Neuronal stem cell (in vitro differentiated cells): Measurements from ENCODE around the gene CDK14.
A peak's percentile ranks its signal among the peaks of the same experiment; 100 is the strongest.

Experiments
- DNase-seq: peaks from one replicate; pipeline ENCODE4 v3.0.0-alpha.2; 2013; ENCODE audit warnings: low spot score
- H2AFZ ChIP-seq: one replicate; pipeline ENCODE4 v1.6.1; 2013; ENCODE audit warnings: mild to moderate bottlenecking, low read length, inconsistent platforms
- H2AK5ac ChIP-seq: 2 replicates; pipeline ENCODE4 v1.6.1; 2013; ENCODE audit warnings: low read depth, mild to moderate bottlenecking, inconsistent platforms, low read length, moderate library complexity, mixed read lengths
- H2BK120ac ChIP-seq: 2 replicates; pipeline ENCODE4 v1.6.1; 2013; ENCODE audit warnings: low read depth, mild to moderate bottlenecking, inconsistent platforms, low read length, moderate library complexity, mixed read lengths
- H2BK12ac ChIP-seq: one replicate; pipeline ENCODE4 v1.6.1; 2013; ENCODE audit warnings: low read length, inconsistent platforms
- H2BK15ac ChIP-seq: 2 replicates; pipeline ENCODE4 v1.6.1; 2013; ENCODE audit warnings: mild to moderate bottlenecking, low read length, inconsistent platforms, mixed read lengths
- H2BK5ac ChIP-seq: one replicate; pipeline ENCODE4 v1.6.1; 2013; ENCODE audit warnings: inconsistent platforms, mild to moderate bottlenecking, low read length, moderate library complexity
- H3K14ac ChIP-seq: one replicate; pipeline ENCODE4 v1.6.1; 2013; ENCODE audit warnings: low read length, inconsistent platforms
- H3K18ac ChIP-seq: 2 replicates; pipeline ENCODE4 v1.6.1; 2013; ENCODE audit warnings: low read length, inconsistent platforms
- H3K23ac ChIP-seq: 2 replicates; pipeline ENCODE4 v1.6.1; 2013; ENCODE audit warnings: low read depth, mild to moderate bottlenecking, mixed read lengths, low read length, inconsistent platforms; ENCODE audit not compliant: poor library complexity
- H3K27ac ChIP-seq: replicated peaks from 3 replicates; pipeline ENCODE4 v1.5.1; 2013; ENCODE audit warnings: low read length, inconsistent platforms
- H3K27me3 ChIP-seq, 3 experiments: 2 replicates each; pipeline ENCODE4 v1.6.1; 2013; ENCODE audit warnings: low read length in 3 of 3, mild to moderate bottlenecking in 2 of 3, inconsistent platforms in 1 of 3, low read depth in 1 of 3, mixed read lengths in 1 of 3, moderate library complexity in 1 of 3; ENCODE audit not compliant: control insufficient read depth in 3 of 3, insufficient read depth in 3 of 3
- H3K36me3 ChIP-seq, 2 donors: replicated peaks in 1 of 2; 2 replicates each; pipeline ENCODE4 v1.6.1; 2013; ENCODE audit warnings: low read length in 2 of 2; ENCODE audit not compliant: control insufficient read depth in 2 of 2, insufficient read depth in 2 of 2
- H3K4ac ChIP-seq: 2 replicates; pipeline ENCODE4 v1.6.1; 2013; ENCODE audit warnings: inconsistent platforms, mild to moderate bottlenecking, low read length, moderate library complexity
- H3K4me1 ChIP-seq, 2 donors: 1 replicate in 1 of 2; 2 replicates in 1 of 2; pipeline ENCODE4 v1.6.1; 2013; ENCODE audit warnings: low read length in 2 of 2, low read depth in 1 of 2; ENCODE audit not compliant: control insufficient read depth in 2 of 2, insufficient read depth in 1 of 2
- H3K4me2 ChIP-seq: one replicate; pipeline ENCODE4 v1.6.1; 2013; ENCODE audit warnings: mild to moderate bottlenecking, low read length, inconsistent platforms; ENCODE audit not compliant: insufficient read depth, poor library complexity, severe bottlenecking
- H3K4me3 ChIP-seq, 2 donors: 2 replicates each; pipeline ENCODE4 v1.5.1; 2013; ENCODE audit warnings: low read length in 2 of 2, mild to moderate bottlenecking in 2 of 2, inconsistent platforms in 1 of 2, moderate library complexity in 1 of 2
- H3K79me1 ChIP-seq: one replicate; pipeline ENCODE4 v1.6.1; 2013; ENCODE audit warnings: low read depth, mild to moderate bottlenecking, inconsistent platforms, low read length, moderate library complexity
- H3K9ac ChIP-seq: one replicate; pipeline ENCODE4 v1.6.1; 2013; ENCODE audit warnings: mild to moderate bottlenecking, low read depth, low read length, inconsistent platforms; ENCODE audit not compliant: poor library complexity
- H3K9me3 ChIP-seq, 2 donors: replicated peaks in 1 of 2; 2 replicates each; pipeline versions ENCODE3 to v1.6.1; 2013; ENCODE audit warnings: low read length in 2 of 2, mild to moderate bottlenecking in 2 of 2, inconsistent platforms in 1 of 2, low read depth in 1 of 2, mixed read lengths in 1 of 2, moderate library complexity in 1 of 2; ENCODE audit not compliant: control insufficient read depth in 2 of 2, insufficient read depth in 1 of 2
- H4K8ac ChIP-seq: one replicate; pipeline ENCODE4 v1.6.1; 2013; ENCODE audit warnings: low read depth, mild to moderate bottlenecking, inconsistent platforms, low read length, moderate library complexity
- H4K91ac ChIP-seq: one replicate; pipeline ENCODE4 v1.6.1; 2013; ENCODE audit warnings: low read length, low read depth, mild to moderate bottlenecking, inconsistent platforms; ENCODE audit not compliant: poor library complexity
- WGBS, 2 donors: extraction: QIAGEN DNeasy Blood & Tissue Kit; methylation state at CpG; one replicate each; pipeline ENCODE4 v1.1.7; 2013; ENCODE audit warnings: missing lambda C conversion rate in 2 of 2, mixed read lengths in 1 of 2; ENCODE audit not compliant: insufficient read length in 2 of 2, insufficient replicate concordance in 1 of 2; ENCODE audit errors: extremely low coverage in 2 of 2; 5-methylcytosine and 5-hydroxymethylcytosine counted together

Gene CDK14

GRCh38 chr7:91127325-91127724 is 531.2 kb downstream of the CDK14 start:
- WGBS, 2 donors, result no CpG with 5 or more reads among the region's 5 CpGs
- Histone ChIP-seq H3K27me3 (no peaks in the 10 kb centered on the region), H2BK5ac (no peak overlapping the region), H3K79me1 (no peaks in the 10 kb centered on the region), H3K23ac (no peak overlapping the region), H3K18ac (no peak overlapping the region), H3K4ac (no peak overlapping the region), H3K4me3 (peak overlapping the region in 1 of 2 donors; percentile 6), H3K9me3 (peaks cover 0 to 20% of the 10 kb centered on the region in 2 donors), H3K4me1 (peaks cover 6 to 48% of the 10 kb centered on the region in 2 donors), H2BK15ac (no peak overlapping the region), H2BK12ac (no peak overlapping the region), H2AK5ac (no peak overlapping the region), H4K91ac (no peak overlapping the region), H3K36me3 (no peaks in the 10 kb centered on the region), H3K9ac (no peak overlapping the region), H3K14ac (no peak overlapping the region), H3K4me2 (no peak overlapping the region), H4K8ac (no peak overlapping the region), H3K27ac (peak overlapping the region; percentile 66), H2BK120ac (no peak overlapping the region), H2AFZ (no peak overlapping the region)
- DNase-seq, result no peak

DNA sequence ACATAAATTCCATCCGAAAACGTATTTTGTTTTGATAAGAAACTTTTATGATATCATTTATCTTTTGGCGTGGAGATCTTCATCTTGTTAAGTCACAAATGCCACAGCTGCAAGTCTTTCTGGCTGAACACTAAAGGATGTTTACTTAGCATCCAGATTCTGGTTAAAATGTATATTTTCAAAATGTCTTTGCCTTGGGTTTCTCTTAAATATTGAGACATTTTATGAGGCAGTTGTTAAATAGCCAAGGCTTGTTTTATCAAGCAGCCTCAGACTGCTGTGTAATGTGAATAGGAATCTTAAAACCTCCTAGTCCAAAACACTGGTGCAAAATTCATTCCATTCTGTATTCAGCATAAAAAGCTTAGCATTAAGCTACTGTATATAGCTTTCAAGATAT is 531.8 kb downstream of the CDK14 start:
- Histone ChIP-seq H3K9ac (no peak overlapping the region), H2BK120ac (no peak overlapping the region), H2BK15ac (no peak overlapping the region), H2AFZ (no peak overlapping the region), H3K14ac (no peak overlapping the region), H3K4me2 (no peak overlapping the region), H2BK12ac (no peak overlapping the region), H3K27ac (no peak overlapping the region), H2BK5ac (no peak overlapping the region), H3K9me3 (peaks cover 0 to 19% of the 10 kb centered on the region in 2 donors), H3K4ac (no peak overlapping the region), H3K27me3 (no peaks in the 10 kb centered on the region), H3K79me1 (no peaks in the 10 kb centered on the region), H3K4me3 (peak overlapping the region in 1 of 2 donors; percentile 13), H3K18ac (no peak overlapping the region), H3K23ac (no peak overlapping the region), H3K36me3 (no peaks in the 10 kb centered on the region), H4K8ac (no peak overlapping the region), H3K4me1 (peaks cover 5 to 47% of the 10 kb centered on the region in 2 donors), H2AK5ac (no peak overlapping the region), H4K91ac (no peak overlapping the region)
- no CpG with 5 or more reads among the region's 3 CpGs for WGBS, 2 donors
- no peak for DNase-seq

DNA sequence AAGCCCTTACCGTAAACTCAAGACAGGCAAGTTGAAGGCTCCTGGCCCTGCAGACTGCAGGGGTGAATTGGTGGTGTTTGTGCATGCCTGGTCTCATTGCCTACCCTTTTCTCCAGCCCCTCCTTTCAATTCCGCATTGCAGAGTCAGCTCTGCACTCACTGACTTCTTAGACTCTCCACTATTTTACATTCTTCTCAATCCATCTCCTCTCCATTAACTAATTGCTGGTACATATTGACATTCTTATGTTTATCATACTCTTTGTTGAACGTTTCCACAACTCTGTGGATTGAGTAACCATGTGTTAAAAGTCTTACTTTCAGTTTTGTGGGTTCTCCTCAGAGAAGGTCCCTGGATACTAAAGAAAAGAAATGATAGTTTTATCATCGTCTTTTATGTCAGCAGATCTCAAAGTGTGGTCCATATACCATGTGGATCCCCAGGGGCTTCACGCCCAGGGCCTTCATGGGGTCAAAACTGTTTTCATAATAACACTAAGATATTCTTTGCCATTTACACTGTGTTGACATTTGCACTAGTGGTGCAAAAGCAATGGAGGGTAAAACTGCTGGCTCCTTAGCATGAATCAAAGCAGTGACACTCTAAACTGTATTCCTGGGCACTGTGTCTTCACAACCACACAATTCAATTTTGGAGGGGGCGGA is 532.7 kb downstream of the CDK14 start:
- no peak overlapping the region for H2BK5ac ChIP-seq
- peaks cover 6 to 47% of the 10 kb centered on the region in 2 donors for H3K4me1 ChIP-seq
- H4K8ac ChIP-seq, result no peak overlapping the region
- H2BK120ac ChIP-seq, result no peak overlapping the region
- H2BK12ac ChIP-seq, result no peak overlapping the region
- DNase-seq, result no peak
- no peak overlapping the region for H3K14ac ChIP-seq
- peaks cover 0 to 12% of the 10 kb centered on the region in 2 donors for H3K9me3 ChIP-seq
- no peak overlapping the region for H3K9ac ChIP-seq
- WGBS, 2 donors, result no CpG with 5 or more reads among the region's 6 CpGs
- H3K23ac ChIP-seq, result no peak overlapping the region
- H2AFZ ChIP-seq, result peak overlapping the region; percentile 61
- H3K18ac ChIP-seq, result no peak overlapping the region
- H2BK15ac ChIP-seq, result no peak overlapping the region
- no peaks in the 10 kb centered on the region for H3K79me1 ChIP-seq
- no peak overlapping the region for H4K91ac ChIP-seq
- no peak overlapping the region for H3K27ac ChIP-seq
- no peak overlapping the region for H2AK5ac ChIP-seq
- no peak overlapping the region for H3K4me2 ChIP-seq
- no peaks in the 10 kb centered on the region for H3K27me3 ChIP-seq
- no peaks in the 10 kb centered on the region for H3K36me3 ChIP-seq
- H3K4me3 ChIP-seq, result peak overlapping the region in 1 of 2 donors; percentile 13
- H3K4ac ChIP-seq, result no peak overlapping the region

- Histone ChIP-seq H4K8ac (no peak overlapping the region), H2BK15ac (no peak overlapping the region), H3K4me1 (peaks cover 13 to 36% of the 10 kb centered on the region in 2 donors), H3K27me3 (no peaks in the 10 kb centered on the region), H3K79me1 (no peaks in the 10 kb centered on the region), H3K4me2 (no peak overlapping the region), H2BK12ac (no peak overlapping the region), H3K18ac (no peak overlapping the region), H3K4me3 (no peak overlapping the region), H2AFZ (peak overlapping the region; percentile 9), H2AK5ac (no peak overlapping the region), H2BK5ac (no peak overlapping the region), H3K27ac (no peak overlapping the region), H3K4ac (no peak overlapping the region), H3K23ac (no peak overlapping the region), H3K14ac (no peak overlapping the region), H4K91ac (no peak overlapping the region), H3K9me3 (peaks cover 0 to 15% of the 10 kb centered on the region in 2 donors), H2BK120ac (no peak overlapping the region), H3K36me3 (no peaks in the 10 kb centered on the region), H3K9ac (no peak overlapping the region)
- no CpG with 5 or more reads among the region's 3 CpGs for WGBS, 2 donors
- no peak for DNase-seq
Observed at GRCh38 chr7:91135300-91135699, 539.2 kb downstream of the CDK14 start.
